Measurements from ENCODE around the gene TMA7. TPM values are rescaled to one million over a fixed set of nuclear protein-coding genes. Genes with fewer than 3 reads are reported as not detected.
A peak's percentile ranks its signal among the peaks of the same experiment; 100 is the strongest.

Gene TMA7
- total RNA-seq, 3 donors from 2014 or later, result 130 to 193 (median 153) TPM

DNA sequence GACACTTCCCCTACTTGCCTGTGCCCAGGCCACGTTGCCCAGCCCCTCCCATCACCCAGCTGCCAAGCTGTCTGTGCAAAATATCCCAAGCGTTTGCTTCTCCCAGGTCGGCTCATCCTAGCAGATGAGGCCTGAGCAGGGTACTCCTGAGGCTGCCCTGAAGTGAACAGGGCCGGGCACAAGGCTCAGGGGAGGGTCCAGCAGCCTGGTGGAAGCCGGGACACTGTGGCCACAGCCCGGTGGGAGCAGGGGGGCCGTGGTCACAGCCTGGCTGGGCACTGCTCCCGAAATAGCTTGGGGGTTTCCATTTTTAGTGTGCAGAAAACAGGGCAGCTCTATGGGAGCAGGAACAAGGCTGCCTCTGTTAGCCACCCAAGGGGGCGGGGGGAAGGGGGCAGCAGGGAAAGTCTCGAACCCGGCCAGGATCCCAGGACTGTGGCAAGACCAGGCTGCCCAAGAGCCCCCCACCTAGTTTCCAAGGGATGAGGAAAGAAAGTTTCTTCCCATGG is 13.6 kb upstream of the TMA7 start:
- H3K9me3 ChIP-seq, result no peaks in the 10 kb centered on the region

DNA sequence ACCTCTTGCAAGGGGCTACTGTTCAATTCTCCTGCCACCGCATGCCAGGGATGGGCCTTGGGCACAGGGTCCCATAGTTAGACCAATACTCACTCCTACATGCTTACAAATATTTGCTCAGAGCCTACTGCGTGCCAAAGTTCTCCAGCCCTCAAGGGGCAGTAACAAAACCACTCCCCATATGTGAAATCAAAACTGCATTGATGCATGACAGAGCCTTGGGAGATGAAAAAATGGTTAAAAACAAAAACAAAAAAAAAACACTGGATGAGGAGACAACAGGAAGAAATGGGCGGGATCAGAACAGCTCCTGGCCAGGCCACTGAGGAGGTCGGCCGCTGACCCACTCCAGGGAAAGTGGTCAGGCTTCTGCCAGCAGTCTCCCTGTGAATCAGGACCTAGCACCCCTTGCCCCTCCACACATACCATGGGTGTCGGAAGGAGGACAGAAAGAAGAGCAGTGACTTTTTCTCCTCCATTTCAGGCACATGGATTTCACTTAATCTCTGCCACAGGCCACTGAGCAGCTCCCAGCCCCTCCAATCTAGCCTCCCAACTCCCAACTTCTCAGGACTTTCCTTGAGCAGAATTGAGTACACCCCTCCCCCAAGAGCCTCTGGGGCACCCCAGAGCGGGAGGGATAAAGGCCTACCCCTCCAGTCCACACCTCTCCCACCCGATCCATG is 13.0 kb upstream of the TMA7 start:
- Histone ChIP-seq H3K36me3 (ENCODE audit: low read depth) (no peaks in the 10 kb centered on the region), H3K4me3 (no peak overlapping the region), H3K4me1 (ENCODE audit: low read depth) (peaks cover 28% of the 10 kb centered on the region), H3K9me3 (no peaks in the 10 kb centered on the region)
- intact Hi-C loops (cut with DNase I, micrococcal nuclease), result no loop called here
- DNase-seq (peak in 1 of 3 donors; percentile 50), ATAC-seq (no peak)
- TF ChIP-seq, protein P1, sequence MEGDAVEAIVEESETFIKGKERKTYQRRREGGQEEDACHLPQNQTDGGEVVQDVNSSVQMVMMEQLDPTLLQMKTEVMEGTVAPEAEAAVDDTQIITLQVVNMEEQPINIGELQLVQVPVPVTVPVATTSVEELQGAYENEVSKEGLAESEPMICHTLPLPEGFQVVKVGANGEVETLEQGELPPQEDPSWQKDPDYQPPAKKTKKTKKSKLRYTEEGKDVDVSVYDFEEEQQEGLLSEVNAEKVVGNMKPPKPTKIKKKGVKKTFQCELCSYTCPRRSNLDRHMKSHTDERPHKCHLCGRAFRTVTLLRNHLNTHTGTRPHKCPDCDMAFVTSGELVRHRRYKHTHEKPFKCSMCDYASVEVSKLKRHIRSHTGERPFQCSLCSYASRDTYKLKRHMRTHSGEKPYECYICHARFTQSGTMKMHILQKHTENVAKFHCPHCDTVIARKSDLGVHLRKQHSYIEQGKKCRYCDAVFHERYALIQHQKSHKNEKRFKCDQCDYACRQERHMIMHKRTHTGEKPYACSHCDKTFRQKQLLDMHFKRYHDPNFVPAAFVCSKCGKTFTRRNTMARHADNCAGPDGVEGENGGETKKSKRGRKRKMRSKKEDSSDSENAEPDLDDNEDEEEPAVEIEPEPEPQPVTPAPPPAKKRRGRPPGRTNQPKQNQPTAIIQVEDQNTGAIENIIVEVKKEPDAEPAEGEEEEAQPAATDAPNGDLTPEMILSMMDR (IDR thresholded peaks at IDR 0.05), result no peak

More for the DNA sequence above, 13.6 kb upstream of the TMA7 start:
- DNase-seq, result peak in 1 of 3 donors; percentile 47
- Histone ChIP-seq H3K36me3 (ENCODE audit: low read depth) (no peaks in the 10 kb centered on the region), H3K4me3 (no peak overlapping the region), H3K4me1 (ENCODE audit: low read depth) (peaks cover 28% of the 10 kb centered on the region)
- intact Hi-C loops (cut with DNase I, micrococcal nuclease), result no loop called here
- no peak for ATAC-seq
- TF ChIP-seq, protein P1 (IDR thresholded peaks at IDR 0.05), result no peak

DNA sequence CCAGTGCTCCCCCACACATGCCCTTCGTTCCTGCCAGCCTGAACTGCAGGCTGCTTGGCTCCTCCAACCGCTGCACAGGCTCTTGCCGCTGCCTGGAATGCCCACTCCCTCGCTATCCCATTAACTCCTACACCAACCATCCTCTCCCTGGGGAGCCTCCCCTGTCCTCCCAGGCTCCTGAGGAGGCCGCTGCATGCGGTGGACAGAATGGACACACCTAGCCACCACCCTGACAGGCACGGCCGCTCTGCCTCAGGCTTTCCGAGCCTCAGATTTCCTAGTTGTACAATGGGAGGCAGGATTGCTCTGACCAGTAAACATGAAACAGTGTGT is 12.5 kb upstream of the TMA7 start:
- TF ChIP-seq, protein P1 (IDR thresholded peaks at IDR 0.05), result no peak
- DNase-seq (peak; percentile 41 to 65 (median 55)), ATAC-seq (peak; percentile 16)
- intact Hi-C loops (cut with DNase I, micrococcal nuclease), result no loop called here
- Histone ChIP-seq H3K36me3 (ENCODE audit: low read depth) (no peaks in the 10 kb centered on the region), H3K4me3 (no peak overlapping the region), H3K9me3 (no peaks in the 10 kb centered on the region), H3K4me1 (ENCODE audit: low read depth) (peaks cover 28% of the 10 kb centered on the region)

DNA sequence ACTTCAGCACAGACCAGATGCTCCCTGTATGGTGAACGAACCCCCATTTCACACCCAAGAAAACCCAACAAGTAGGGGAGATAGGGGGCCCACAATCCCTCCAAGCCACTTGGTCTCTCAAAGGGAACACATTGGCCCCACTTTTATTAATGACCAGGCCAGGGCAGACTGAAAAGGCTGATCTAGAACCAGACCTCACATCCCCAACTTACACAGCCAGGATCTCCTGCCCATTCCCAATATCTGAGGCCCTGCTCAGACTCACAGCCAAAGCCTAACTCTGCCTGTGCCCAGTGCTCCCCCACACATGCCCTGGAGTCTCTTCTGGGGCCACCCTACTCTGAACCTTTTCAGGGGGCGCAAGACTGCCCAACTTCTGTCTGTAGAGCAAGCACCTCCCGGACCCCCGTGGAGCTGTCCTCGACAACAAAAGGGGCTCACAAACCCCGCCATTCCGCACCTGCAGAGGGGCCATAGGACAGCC is 11.9 kb upstream of the TMA7 start:
- DNase-seq (no peak), ATAC-seq (no peak)
- Histone ChIP-seq H3K4me3 (peak overlapping the region; percentile 68), H3K4me1 (ENCODE audit: low read depth) (peaks cover 31% of the 10 kb centered on the region), H3K36me3 (ENCODE audit: low read depth) (no peaks in the 10 kb centered on the region), H3K9me3 (no peaks in the 10 kb centered on the region)
- intact Hi-C loops (cut with DNase I, micrococcal nuclease), result no loop called here
- TF ChIP-seq, protein P1 (IDR thresholded peaks at IDR 0.05), result no peak

DNA sequence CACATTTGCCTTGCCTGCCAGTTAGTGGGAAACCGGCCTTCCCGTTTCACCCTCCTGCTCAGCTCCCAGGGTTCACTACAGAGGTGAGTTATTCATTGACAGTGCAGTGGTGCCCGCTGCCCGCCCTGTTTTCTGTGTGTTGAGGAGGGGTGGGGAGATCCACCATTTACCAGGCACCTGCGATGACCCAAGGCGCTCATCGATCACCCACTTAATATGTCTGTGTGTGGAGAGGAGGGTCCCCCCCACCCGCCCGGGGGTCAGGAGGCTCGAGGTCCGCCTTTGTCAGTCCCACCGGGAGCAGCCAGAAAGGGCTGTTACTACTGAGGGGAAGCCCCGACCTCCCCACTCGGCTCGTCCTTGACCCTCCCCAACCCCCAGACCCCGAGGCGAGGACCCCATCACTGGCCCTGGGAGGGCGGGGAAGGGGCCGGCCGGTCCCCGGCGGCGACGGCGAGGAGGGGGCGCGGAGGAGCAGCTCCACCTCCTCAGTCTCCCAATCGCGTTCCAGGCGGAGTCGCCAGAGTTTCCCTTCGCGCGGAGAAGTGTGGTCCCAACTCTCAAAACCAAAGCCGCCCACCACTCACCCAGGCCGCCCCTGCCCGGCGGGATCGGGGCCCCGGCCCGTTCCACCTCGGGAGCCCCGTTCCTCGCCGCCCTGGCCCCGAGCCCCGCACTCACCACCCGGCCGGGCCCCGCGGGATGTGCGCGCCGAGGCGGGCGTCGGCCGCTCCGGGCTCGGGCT is 11.3 kb upstream of the TMA7 start:
- DNase-seq, result peak; percentile 77 to 82 (median 80)
- peak overlapping the region; percentile 68 for H3K4me3 ChIP-seq
- H3K36me3 ChIP-seq (ENCODE audit: low read depth), result no peaks in the 10 kb centered on the region
- TF ChIP-seq, protein P1 (IDR thresholded peaks at IDR 0.05), result no peak
- no peaks in the 10 kb centered on the region for H3K9me3 ChIP-seq
- peak; percentile 75 for ATAC-seq
- intact Hi-C loops (cut with DNase I, micrococcal nuclease), result no loop called here
- H3K4me1 ChIP-seq (ENCODE audit: low read depth), result peaks cover 37% of the 10 kb centered on the region
